ENCODE results near the gene KIF5A.

KIF5A gene

DNA sequence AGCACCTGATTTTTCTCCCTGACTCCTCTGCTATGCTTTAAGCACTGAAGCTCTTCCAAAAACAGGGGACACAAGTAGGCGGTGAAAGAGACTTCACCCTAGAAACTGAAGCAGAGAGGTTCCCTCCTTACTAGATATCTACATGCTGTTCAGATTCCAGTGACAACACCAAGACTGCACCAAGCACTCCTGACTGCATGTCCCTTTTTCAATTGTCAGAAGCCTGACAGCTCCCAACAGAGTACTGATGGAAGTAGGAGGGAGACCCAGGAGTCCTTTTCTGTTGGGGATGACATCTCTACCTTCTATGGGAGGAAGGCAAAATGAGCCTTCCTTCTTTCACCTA, 13.3 kb upstream of the KIF5A start:
- Histone ChIP-seq H3K9me3 (ENCODE audit: control insufficient read depth, low read length) (no peaks in the 10 kb centered on the region), H3K4me3 (ENCODE audit: extremely low read depth, insufficient read depth, low read length, poor library complexity, severe bottlenecking) (no peak overlapping the region), H3K36me3 (ENCODE audit: control insufficient read depth, insufficient read depth, low read length) (peaks cover 93% of the 10 kb centered on the region), H3K27ac (ENCODE audit: low read depth, low read length, severe bottlenecking) (no peak overlapping the region), H3K4me1 (ENCODE audit: control insufficient read depth, insufficient read depth, low read length, poor library complexity, severe bottlenecking) (no peaks in the 10 kb centered on the region)
- 86 to 100% methylated on average over 1 of the region's 1 CpG for WGBS, 2 experiments (ENCODE audit: insufficient coverage in 2 of 2)

GRCh38 chr12:57539134-57539768, 10.6 kb upstream of the KIF5A start:
- peaks cover 86% of the 10 kb centered on the region for H3K36me3 ChIP-seq (ENCODE audit: control insufficient read depth, insufficient read depth, low read length)
- H3K27ac ChIP-seq (ENCODE audit: low read depth, low read length, severe bottlenecking), result no peak overlapping the region
- H3K9me3 ChIP-seq (ENCODE audit: control insufficient read depth, low read length), result no peaks in the 10 kb centered on the region
- no peaks in the 10 kb centered on the region for H3K4me1 ChIP-seq (ENCODE audit: control insufficient read depth, insufficient read depth, low read length, poor library complexity, severe bottlenecking)
- H3K4me3 ChIP-seq (ENCODE audit: extremely low read depth, insufficient read depth, low read length, poor library complexity, severe bottlenecking), result no peak overlapping the region
- 90 to 93% methylated on average over 3 to 5 of the region's 5 CpGs for WGBS, 2 experiments (ENCODE audit: insufficient coverage in 2 of 2)

DNA sequence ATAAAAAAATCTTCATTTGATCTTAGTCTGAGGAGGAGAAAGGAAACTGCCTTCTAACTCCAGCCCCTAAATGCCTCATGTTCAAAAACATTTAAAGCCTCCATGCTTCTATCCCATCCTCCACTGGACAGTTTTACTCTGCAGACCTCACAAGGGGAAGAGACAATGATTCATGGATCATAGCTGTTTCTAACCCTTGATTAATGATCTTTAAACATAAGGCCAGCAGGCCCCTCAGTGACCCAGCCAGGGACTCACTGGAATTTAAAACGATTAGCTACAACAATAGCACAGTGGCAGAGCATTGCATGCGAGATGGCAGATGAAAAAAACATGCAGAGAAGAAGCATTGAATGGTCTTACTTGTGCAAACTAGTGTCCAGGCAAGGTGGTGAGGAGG, 8.8 kb upstream of the KIF5A start:
- no peak overlapping the region for H3K4me3 ChIP-seq (ENCODE audit: extremely low read depth, insufficient read depth, low read length, poor library complexity, severe bottlenecking)
- peaks cover 83% of the 10 kb centered on the region for H3K36me3 ChIP-seq (ENCODE audit: control insufficient read depth, insufficient read depth, low read length)
- no peak overlapping the region for H3K27ac ChIP-seq (ENCODE audit: low read depth, low read length, severe bottlenecking)
- H3K4me1 ChIP-seq (ENCODE audit: control insufficient read depth, insufficient read depth, low read length, poor library complexity, severe bottlenecking), result peaks cover 7% of the 10 kb centered on the region
- H3K9me3 ChIP-seq (ENCODE audit: control insufficient read depth, low read length), result no peaks in the 10 kb centered on the region
- 72 to 92% methylated on average over 2 of the region's 2 CpGs for WGBS, 2 experiments (ENCODE audit: insufficient coverage in 2 of 2)

DNA sequence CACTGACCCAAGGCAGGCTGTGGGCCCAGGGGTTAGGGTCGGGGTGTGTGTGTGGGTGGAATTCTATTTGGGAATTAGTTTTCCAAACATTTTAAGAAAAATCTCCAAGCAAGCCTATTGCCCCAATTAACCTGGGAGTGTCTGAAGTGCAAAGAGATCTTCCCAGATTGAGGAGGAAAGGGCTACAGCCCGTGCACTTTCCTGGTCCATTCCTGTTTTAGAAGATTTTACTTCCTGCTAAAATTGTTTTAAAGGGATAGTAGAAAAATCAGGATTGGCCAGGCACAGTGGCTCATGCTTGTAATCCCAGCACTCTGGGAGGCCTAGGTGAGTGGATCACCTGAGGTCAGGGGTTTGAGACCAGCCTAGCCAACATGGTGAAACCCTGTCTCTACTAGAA, 8.1 kb upstream of the KIF5A start:
- H3K36me3 ChIP-seq (ENCODE audit: control insufficient read depth, insufficient read depth, low read length), result peaks cover 76% of the 10 kb centered on the region
- no peaks in the 10 kb centered on the region for H3K9me3 ChIP-seq (ENCODE audit: control insufficient read depth, low read length)
- H3K4me3 ChIP-seq (ENCODE audit: extremely low read depth, insufficient read depth, low read length, poor library complexity, severe bottlenecking), result no peak overlapping the region
- H3K27ac ChIP-seq (ENCODE audit: low read depth, low read length, severe bottlenecking), result no peak overlapping the region
- peaks cover 8% of the 10 kb centered on the region for H3K4me1 ChIP-seq (ENCODE audit: control insufficient read depth, insufficient read depth, low read length, poor library complexity, severe bottlenecking)
- WGBS, 2 experiments (ENCODE audit: insufficient coverage in 2 of 2), result 100% methylated on average over 1 of the region's 2 CpGs

- WGBS, 2 experiments (ENCODE audit: insufficient coverage in 2 of 2), result 96 to 100% methylated on average over 2 of the region's 2 CpGs
- Histone ChIP-seq H3K36me3 (ENCODE audit: control insufficient read depth, insufficient read depth, low read length) (peaks cover 63% of the 10 kb centered on the region), H3K27ac (ENCODE audit: low read depth, low read length, severe bottlenecking) (no peak overlapping the region), H3K4me3 (ENCODE audit: extremely low read depth, insufficient read depth, low read length, poor library complexity, severe bottlenecking) (no peak overlapping the region), H3K4me1 (ENCODE audit: control insufficient read depth, insufficient read depth, low read length, poor library complexity, severe bottlenecking) (peaks cover 8% of the 10 kb centered on the region), H3K9me3 (ENCODE audit: control insufficient read depth, low read length) (no peaks in the 10 kb centered on the region)
Observed at GRCh38 chr12:57543581-57543980, 6.3 kb upstream of the KIF5A start.

DNA sequence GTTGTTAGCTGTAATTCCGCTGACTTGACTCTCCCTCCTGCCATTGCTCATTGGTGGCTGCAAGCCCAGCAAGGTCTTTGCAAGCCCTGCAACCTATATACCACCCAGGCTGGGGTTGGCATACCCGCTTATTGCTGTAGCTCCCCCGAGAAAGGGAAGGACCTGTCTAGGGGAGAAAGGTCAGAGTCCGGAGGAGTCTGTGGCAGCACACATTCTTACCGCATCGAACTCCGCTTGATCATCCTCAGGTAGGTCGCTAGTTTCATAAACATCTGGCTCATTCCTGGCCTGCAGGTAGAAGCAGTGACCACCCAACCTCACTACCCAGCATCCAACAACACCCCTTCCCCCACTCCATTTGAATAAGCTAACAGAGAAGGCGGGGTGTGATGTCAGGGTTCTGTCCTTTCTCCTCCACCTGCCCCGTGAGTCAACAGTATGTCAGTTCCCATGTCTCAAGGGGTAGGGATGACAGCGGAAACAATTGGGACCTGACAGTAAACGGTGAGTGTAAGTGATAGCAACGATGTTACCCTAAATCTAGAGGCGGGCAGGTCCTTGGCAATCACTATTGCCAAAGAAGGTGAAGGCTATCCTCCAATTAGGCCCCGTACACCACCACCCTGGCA, 3.9 kb upstream of the KIF5A start:
- WGBS, 2 experiments (ENCODE audit: insufficient coverage in 2 of 2), result 72 to 81% methylated on average over 7 to 13 of the region's 15 CpGs
- Histone ChIP-seq H3K4me1 (ENCODE audit: control insufficient read depth, insufficient read depth, low read length, poor library complexity, severe bottlenecking) (peaks cover 8% of the 10 kb centered on the region), H3K27ac (ENCODE audit: low read depth, low read length, severe bottlenecking) (no peak overlapping the region), H3K9me3 (ENCODE audit: control insufficient read depth, low read length) (no peaks in the 10 kb centered on the region), H3K36me3 (ENCODE audit: control insufficient read depth, insufficient read depth, low read length) (peaks cover 40% of the 10 kb centered on the region), H3K4me3 (ENCODE audit: extremely low read depth, insufficient read depth, low read length, poor library complexity, severe bottlenecking) (peak overlapping the region; percentile 100)

DNA sequence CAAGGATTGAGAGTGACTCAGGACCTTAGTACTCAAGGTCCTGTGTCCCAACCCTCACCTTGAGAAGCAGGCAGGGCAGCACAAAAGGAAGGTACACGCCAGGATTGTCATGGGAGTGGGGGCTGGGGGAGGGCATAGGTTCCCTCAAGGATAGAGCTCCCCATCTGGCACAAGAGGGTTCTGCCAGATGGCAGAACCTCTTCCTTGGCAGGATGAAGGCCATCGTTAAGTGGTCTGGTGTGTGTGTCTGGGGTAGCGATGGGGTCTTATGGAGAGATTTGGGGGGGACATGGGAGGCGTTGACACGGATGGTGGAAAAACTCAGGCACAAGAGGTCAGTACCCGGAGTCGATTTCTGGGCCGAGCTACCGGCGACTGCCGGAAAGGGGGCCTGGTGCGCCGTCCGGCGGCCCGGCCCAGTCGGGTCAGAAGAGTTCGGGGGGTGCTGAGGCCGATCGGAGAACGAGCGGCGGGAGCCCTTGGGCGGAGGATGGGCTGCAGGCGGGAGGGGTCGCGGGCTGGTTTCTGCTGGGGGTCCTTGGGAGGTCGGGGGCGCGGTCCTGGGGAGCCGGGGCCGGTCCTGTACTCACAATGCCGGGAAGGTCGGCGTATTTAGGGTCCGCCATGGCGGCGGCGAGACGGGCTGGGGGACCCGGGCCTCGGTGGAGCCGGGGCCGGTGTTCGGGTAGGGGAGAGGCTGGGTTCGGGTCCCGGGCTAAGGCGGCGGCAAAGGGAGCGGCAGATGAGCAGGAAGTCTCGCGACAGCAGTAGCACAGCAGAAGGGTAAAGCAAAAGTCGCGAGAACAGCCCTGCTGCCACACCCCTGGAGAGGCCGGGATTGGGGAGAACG, 3.2 kb upstream of the KIF5A start, which contains the start of gene DCTN2:
TSS of gene DCTN2 (minus strand) at position 755 of the 850 bp plus-strand sequence. CDS start at position 626, 129 bp downstream.
- Histone ChIP-seq H3K27ac (ENCODE audit: low read depth, low read length, severe bottlenecking) (peak within 1 kb of the TSS; percentile 36), H3K4me3 (ENCODE audit: extremely low read depth, insufficient read depth, low read length, poor library complexity, severe bottlenecking) (peak within 1 kb of the TSS; percentile 100)

DNA sequence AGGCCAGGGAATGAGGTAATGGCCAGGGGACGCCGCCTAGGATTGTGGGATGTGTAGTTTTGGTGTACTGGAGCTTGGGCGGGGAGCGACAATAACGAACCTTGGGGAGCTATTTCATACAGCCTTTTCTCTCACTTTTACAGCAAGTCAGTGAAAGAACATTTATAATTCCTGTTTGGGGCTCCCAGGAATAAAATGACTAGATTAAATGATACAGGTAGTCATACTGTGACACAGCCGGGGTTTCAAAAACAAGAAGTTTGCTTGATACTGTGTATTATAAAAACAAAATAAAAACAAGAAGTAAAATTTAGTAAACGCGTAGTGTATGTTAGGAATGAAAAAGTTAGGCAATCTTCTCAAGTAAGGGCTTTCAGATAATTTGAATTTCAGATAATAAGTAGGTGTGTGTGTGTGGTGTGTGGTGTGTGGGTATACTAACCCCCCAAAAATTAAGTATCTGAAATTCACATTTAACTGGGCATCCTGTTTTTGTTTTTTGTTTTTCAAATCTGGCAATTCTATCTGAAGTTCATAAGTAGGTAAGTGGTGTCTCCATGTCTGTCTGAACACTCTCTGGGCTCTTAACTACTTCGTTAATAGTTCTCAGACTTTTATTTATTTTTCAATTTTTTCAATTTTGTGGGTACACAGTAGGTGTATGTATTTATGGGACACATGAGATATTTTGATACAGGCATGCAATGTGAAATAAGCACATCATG, 2.4 kb upstream of the KIF5A start:
- Histone ChIP-seq H3K4me1 (ENCODE audit: control insufficient read depth, insufficient read depth, low read length, poor library complexity, severe bottlenecking) (peaks cover 13% of the 10 kb centered on the region), H3K27ac (ENCODE audit: low read depth, low read length, severe bottlenecking) (no peak overlapping the region), H3K36me3 (ENCODE audit: control insufficient read depth, insufficient read depth, low read length) (peaks cover 26% of the 10 kb centered on the region), H3K4me3 (ENCODE audit: extremely low read depth, insufficient read depth, low read length, poor library complexity, severe bottlenecking) (peak overlapping the region; percentile 100), H3K9me3 (ENCODE audit: control insufficient read depth, low read length) (no peaks in the 10 kb centered on the region)
- 0 to 40% methylated on average over 1 to 2 of the region's 9 CpGs for WGBS, 2 experiments (ENCODE audit: insufficient coverage in 2 of 2)

More for the DNA sequence above, 3.2 kb upstream of the KIF5A start, which contains the start of gene DCTN2:
- Histone ChIP-seq H3K36me3 (ENCODE audit: control insufficient read depth, insufficient read depth, low read length) (peaks cover 33% of the 10 kb centered on the region), H3K4me1 (ENCODE audit: control insufficient read depth, insufficient read depth, low read length, poor library complexity, severe bottlenecking) (peaks cover 8% of the 10 kb centered on the region), H3K9me3 (ENCODE audit: control insufficient read depth, low read length) (no peaks in the 10 kb centered on the region)
- 0 to 1% methylated on average over 37 to 56 of the region's 56 CpGs for WGBS, 2 experiments (ENCODE audit: insufficient coverage in 2 of 2)

DNA sequence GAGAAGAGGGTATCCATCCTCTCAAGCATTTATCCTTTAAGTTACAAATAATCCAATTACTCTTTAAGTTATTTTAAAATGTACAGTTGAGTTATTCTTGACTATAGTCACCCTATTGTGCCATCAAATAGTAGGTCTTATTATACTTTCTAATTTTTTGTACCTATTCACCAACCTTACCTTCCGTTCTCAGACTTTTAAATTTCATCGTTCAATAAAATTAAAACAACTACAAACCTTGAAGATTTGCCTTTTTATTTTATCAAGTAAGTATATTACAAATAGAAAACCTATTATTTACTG, 1.9 kb upstream of the KIF5A start:
- Histone ChIP-seq H3K4me3 (ENCODE audit: extremely low read depth, insufficient read depth, low read length, poor library complexity, severe bottlenecking) (no peak overlapping the region), H3K4me1 (ENCODE audit: control insufficient read depth, insufficient read depth, low read length, poor library complexity, severe bottlenecking) (peaks cover 18% of the 10 kb centered on the region), H3K27ac (ENCODE audit: low read depth, low read length, severe bottlenecking) (no peak overlapping the region), H3K36me3 (ENCODE audit: control insufficient read depth, insufficient read depth, low read length) (peaks cover 21% of the 10 kb centered on the region), H3K9me3 (ENCODE audit: control insufficient read depth, low read length) (no peaks in the 10 kb centered on the region)
- no CpG with 5 or more reads among the region's 2 CpGs for WGBS, 2 experiments (ENCODE audit: insufficient coverage in 2 of 2)

- H3K4me1 ChIP-seq (ENCODE audit: control insufficient read depth, insufficient read depth, low read length, poor library complexity, severe bottlenecking), result peaks cover 23% of the 10 kb centered on the region
Observed at GRCh38 chr12:57548488-57548887, 1.4 kb upstream of the KIF5A start.

More at GRCh38 chr12:57548488-57548887, 1.4 kb upstream of the KIF5A start:
- no CpG with 5 or more reads among the region's 2 CpGs for WGBS, 2 experiments (ENCODE audit: insufficient coverage in 2 of 2)
- Histone ChIP-seq H3K9me3 (ENCODE audit: control insufficient read depth, low read length) (no peaks in the 10 kb centered on the region), H3K4me3 (ENCODE audit: extremely low read depth, insufficient read depth, low read length, poor library complexity, severe bottlenecking) (no peak overlapping the region), H3K36me3 (ENCODE audit: control insufficient read depth, insufficient read depth, low read length) (peaks cover 18% of the 10 kb centered on the region), H3K27ac (ENCODE audit: low read depth, low read length, severe bottlenecking) (no peak overlapping the region)
